ENCODE results near the gene SHB. TPM values are rescaled to one million over a fixed set of nuclear protein-coding genes. Genes with fewer than 3 reads are reported as not detected.

SHB gene
- total RNA-seq, 6 donors from 2014 or later, result 29.3 to 51.2 (median 33.3) TPM

- no peak for DNase-seq
- H3K4me3 ChIP-seq, result no peak overlapping the region
- H3K4me1 ChIP-seq, result peaks cover 27 to 62% (median 50%) of the 10 kb centered on the region in 4 donors
- TF ChIP-seq EP300 (IDR thresholded peaks at IDR 0.05) (no peak), CTCF (IDR thresholded peaks at IDR 0.05) (no peak), POLR2AphosphoS5 (IDR thresholded peaks at IDR 0.05) (no peak), POLR2A (IDR thresholded peaks at IDR 0.05) (no peak)
- H3K27ac ChIP-seq, result peak overlapping the region; percentile 76 to 90 (median 83)
- WGBS, 2 donors, result 72 to 78% methylated on average over 4 to 5 of the region's 5 CpGs
- no peaks in the 10 kb centered on the region for H3K9me3 ChIP-seq
- H3K27me3 ChIP-seq, result no peaks in the 10 kb centered on the region
- ATAC-seq (ENCODE audit: low FRiP score in 2 of 2), result no peak
- no peaks in the 10 kb centered on the region for H3K36me3 ChIP-seq
Measured at GRCh38 chr9:37964740-37965081, 104.3 kb downstream of the SHB start.

GRCh38 chr9:37963936-37964739 lies 104.9 kb downstream of the SHB start:
- no peaks in the 10 kb centered on the region for H3K27me3 ChIP-seq
- ATAC-seq (ENCODE audit: low FRiP score in 2 of 2) (peak; percentile 75 to 84), DNase-seq (peak; percentile 75 to 91)
- H3K27ac ChIP-seq, result peak overlapping the region; percentile 76 to 90 (median 83)
- 50 to 54% methylated on average over 12 to 15 of the region's 15 CpGs for WGBS, 2 donors
- H3K4me3 ChIP-seq, result no peak overlapping the region
- H3K36me3 ChIP-seq, result no peaks in the 10 kb centered on the region
- H3K9me3 ChIP-seq, result no peaks in the 10 kb centered on the region
- H3K4me1 ChIP-seq, result peaks cover 21 to 56% (median 45%) of the 10 kb centered on the region in 4 donors
- TF ChIP-seq CTCF (IDR thresholded peaks at IDR 0.05) (no peak), POLR2A (IDR thresholded peaks at IDR 0.05) (peak in 1 of 4 donors; percentile 28), POLR2AphosphoS5 (IDR thresholded peaks at IDR 0.05) (peak; percentile 49 to 67), EP300 (IDR thresholded peaks at IDR 0.05) (peak in 3 of 4 donors; percentile 16 to 94 (median 64))

- no peaks in the 10 kb centered on the region for H3K36me3 ChIP-seq
- peaks cover 7 to 34% (median 30%) of the 10 kb centered on the region in 4 donors for H3K4me1 ChIP-seq
- H3K4me3 ChIP-seq, result no peak overlapping the region
- 71 to 78% methylated on average over 3 of the region's 3 CpGs for WGBS, 2 donors
- no peak for TF ChIP-seq CTCF (IDR thresholded peaks at IDR 0.05)
- no peak for TF ChIP-seq POLR2AphosphoS5 (IDR thresholded peaks at IDR 0.05)
- TF ChIP-seq POLR2A (IDR thresholded peaks at IDR 0.05), result no peak
- TF ChIP-seq EP300 (IDR thresholded peaks at IDR 0.05), result no peak
- ATAC-seq (ENCODE audit: low FRiP score in 2 of 2) (no peak), DNase-seq (no peak)
- no peaks in the 10 kb centered on the region for H3K9me3 ChIP-seq
- no peak overlapping the region for H3K27ac ChIP-seq
- H3K27me3 ChIP-seq, result no peaks in the 10 kb centered on the region
Measured at GRCh38 chr9:37961351-37961750, 107.7 kb downstream of the SHB start.

- no peak for DNase-seq
- 97 to 100% methylated on average over 2 to 3 of the region's 3 CpGs for WGBS, 2 donors
- TF ChIP-seq EP300 (IDR thresholded peaks at IDR 0.05), result no peak
- H3K36me3 ChIP-seq, result peaks cover 0 to 4% (median 0%) of the 10 kb centered on the region in 4 donors
- H3K27me3 ChIP-seq, result no peaks in the 10 kb centered on the region
- no peak overlapping the region for H3K4me3 ChIP-seq
- H3K9me3 ChIP-seq, result no peaks in the 10 kb centered on the region
- no peak for ATAC-seq (ENCODE audit: low FRiP score in 2 of 2)
- no peak overlapping the region for H3K27ac ChIP-seq
- peaks cover 7 to 29% (median 27%) of the 10 kb centered on the region in 4 donors for H3K4me1 ChIP-seq
Measured at GRCh38 chr9:37960631-37961030, 108.4 kb downstream of the SHB start.

- 67 to 69% methylated on average over 4 of the region's 4 CpGs for WGBS, 2 donors
- no peaks in the 10 kb centered on the region for H3K27me3 ChIP-seq
- TF ChIP-seq CTCF (IDR thresholded peaks at IDR 0.05) (no peak), EP300 (IDR thresholded peaks at IDR 0.05) (no peak), POLR2A (IDR thresholded peaks at IDR 0.05) (no peak)
- H3K36me3 ChIP-seq, result peaks cover 0 to 10% (median 4%) of the 10 kb centered on the region in 4 donors
- ATAC-seq (ENCODE audit: low FRiP score in 2 of 2) (no peak), DNase-seq (no peak)
- peaks cover 3 to 22% (median 21%) of the 10 kb centered on the region in 4 donors for H3K4me1 ChIP-seq
- H3K4me3 ChIP-seq, result no peak overlapping the region
- no peaks in the 10 kb centered on the region for H3K9me3 ChIP-seq
- H3K27ac ChIP-seq, result no peak overlapping the region
Measured at GRCh38 chr9:37959976-37960375, 109.1 kb downstream of the SHB start.
